NOMO-1 treated with DMSO at 0.1 percent for 48 hours (cell line): ENCODE measurements around the gene CCNC.

Source experiments
- DNase-seq: peaks from one replicate; lab custom pipeline; 2025; ENCODE audit not compliant: unreplicated experiment; lab: John Stamatoyannopoulos, UW

The CCNC gene

GRCh38 chr6:99568103-99568933 is at the start of gene CCNC:
TSS of gene CCNC (minus strand) at chr6:99568660. CDS start at chr6:99568527, 133 bp downstream.
- peak; percentile 90 for DNase-seq

GRCh38 chr6:99617131-99617530 is 48.7 kb upstream of the CCNC start:
- no peak for DNase-seq

- no peak for DNase-seq
These were observed 46.1 kb upstream of the CCNC start for GRCh38 chr6:99614430-99615186.

GRCh38 chr6:99613705-99614429 is 45.4 kb upstream of the CCNC start:
- no peak for DNase-seq

- no peak for DNase-seq
These were observed 44.9 kb upstream of the CCNC start for GRCh38 chr6:99613409-99613704.

GRCh38 chr6:99612551-99613408 is 44.3 kb upstream of the CCNC start:
- no peak for DNase-seq

GRCh38 chr6:99611148-99611547 is 42.7 kb upstream of the CCNC start:
- DNase-seq: peak; percentile 59

GRCh38 chr6:99609905-99610489 is 41.5 kb upstream of the CCNC start:
- no peak for DNase-seq

GRCh38 chr6:99608886-99609482 is 40.5 kb upstream of the CCNC start:
- DNase-seq: no peak

- DNase-seq: no peak
These were observed 39.8 kb upstream of the CCNC start for GRCh38 chr6:99608059-99608885.

GRCh38 chr6:99607416-99608036 is 39.1 kb upstream of the CCNC start:
- no peak for DNase-seq

- DNase-seq: no peak
These were observed 38.4 kb upstream of the CCNC start, which contains the start of gene PRDM13 for GRCh38 chr6:99606656-99607415. TSS of gene PRDM13 (plus strand) at chr6:99606833. CDS start at chr6:99607035, 202 bp downstream.

GRCh38 chr6:99605911-99606655 is 37.6 kb upstream of the CCNC start:
- no peak for DNase-seq

- no peak for DNase-seq
These were observed 36.7 kb upstream of the CCNC start for GRCh38 chr6:99605074-99605734.

GRCh38 chr6:99604166-99605073 is 36.0 kb upstream of the CCNC start:
- DNase-seq: no peak
